Hepatocyte (in vitro differentiated cells): ENCODE results near the gene RAD51D.

Experiments used
- CTCF ChIP-seq: fragments of 200-600 bp; sonication (generic); IDR thresholded peaks from 2 replicates; pipeline ENCODE4 v1.5.1; 2016; ENCODE audit warnings: antibody characterized with exemption, mild to moderate bottlenecking; ENCODE audit not compliant: poor library complexity
- EZH2 ChIP-seq: fragments of 200-600 bp; sonication (generic); IDR thresholded peaks from 2 replicates; pipeline ENCODE4 v1.6.1; 2016; ENCODE audit warnings: antibody characterized with exemption, mild to moderate bottlenecking, borderline replicate concordance

GRCh38 chr17:35076874-35077273 is 42.8 kb downstream of the RAD51D start:
- TF ChIP-seq CTCF, result no peak
- no peak for TF ChIP-seq EZH2
